Heart left ventricle (tissue), 16 donors: Measurements from ENCODE around the gene FTO. TPM values are rescaled to one million over a fixed set of nuclear protein-coding genes. Genes with fewer than 3 reads are reported as not detected.
A peak's percentile ranks its signal among the peaks of the same experiment; 100 is the strongest.

Experiments used
- ATAC-seq, 4 donors: fragments of 200-7000 bp; cut with Tn5 transposase; one replicate each; pipeline ENCODE4 v1.9.1; 2020 to 2022; ENCODE audit warnings: moderate library complexity in 4 of 4, mild to moderate bottlenecking in 3 of 4, moderate number of reproducible peaks in 1 of 4
- DNase-seq, 5 donors: peaks; one replicate each; pipeline ENCODE4 v3.0.0-alpha.2; 2020
- H3K27ac ChIP-seq, 12 donors: fragments of 200-600 bp; sonication (generic) in 4 of 12; one replicate each; pipeline versions ENCODE4 v1.5.0 to v1.8.0; 2016 to 2022; ENCODE audit warnings: mild to moderate bottlenecking in 2 of 12
- H3K27me3 ChIP-seq, 9 donors: fragments of 200-600 bp; sonication (generic) in 2 of 9; one replicate each; pipeline versions ENCODE4 v1.5.1 to v1.8.0; 2016 to 2022; ENCODE audit warnings: mild to moderate bottlenecking in 3 of 9
- H3K36me3 ChIP-seq, 9 donors: fragments of 200-600 bp; sonication (generic) in 2 of 9; one replicate each; pipeline versions ENCODE4 v1.5.0 to v1.8.0; 2018 to 2022; ENCODE audit warnings: mild to moderate bottlenecking in 2 of 9
- H3K4me1 ChIP-seq, 12 donors: fragments of 200-600 bp; sonication (generic) in 4 of 12; one replicate each; pipeline versions ENCODE4 v1.5.0 to v1.8.0; 2016 to 2022; ENCODE audit warnings: mild to moderate bottlenecking in 3 of 12
- H3K4me3 ChIP-seq, 12 donors: fragments of 200-600 bp; sonication (generic) in 4 of 12; one replicate each; pipeline versions ENCODE4 v1.5.0 to v1.8.0; 2017 to 2022; ENCODE audit warnings: mild to moderate bottlenecking in 9 of 12, moderate library complexity in 4 of 12
- H3K9me3 ChIP-seq, 12 donors: fragments of 200-600 bp; sonication (generic) in 4 of 12; one replicate each; pipeline versions ENCODE4 v1.5.0 to v1.8.0; 2016 to 2022; ENCODE audit warnings: mild to moderate bottlenecking in 1 of 12
- POLR2A ChIP-seq, 2 donors: fragments of 450-650 bp; IDR thresholded peaks; one replicate each; pipeline ENCODE4 v1.6.1; 2017; ENCODE audit warnings: antibody characterized with exemption in 2 of 2, mild to moderate bottlenecking in 2 of 2, moderate library complexity in 2 of 2
- WGBS, 4 donors: extraction: QIAGEN DNeasy Blood & Tissue Kit in 2 of 4; methylation state at CpG; one replicate each; pipeline versions ENCODE4 v1.1.5 to v1.1.7; 2013 to 2018; 5-methylcytosine and 5-hydroxymethylcytosine counted together
- intact Hi-C, 10 donors: fragments of 100-400 bp; cut with DNase I; formaldehyde crosslinking; loops; one replicate each; pipeline versions ENCODE4 v1.11.1 to v1.14.2; 2022
- polyA plus RNA-seq, 2 donors: library from polyadenylated mRNA; stranded (reverse); fragments of 200-250 nt; gene quantifications; one replicate each; pipeline ENCODE4 v1.2.3, GENCODE V29; 2013
- total RNA-seq, 9 donors: library from RNA; depleted of rRNA in 2 of 9; stranded (reverse); fragments of >200 nt in 2 of 9; fragmentation: NEBNext Ultra II Directional in 3 of 9; extraction: Animal tissue kit (Norgen Biotek cat#: 25700) in 3 of 9; gene quantifications; one replicate each; pipeline versions ENCODE4 v1.1.0 to v1.2.4, GENCODE V29; 2016 to 2023
- TF ChIP-seq, protein P1 (sequence below), 12 donors: fragments of 200-600 bp; sonication (generic) in 4 of 12; IDR thresholded peaks; one replicate each; pipeline versions ENCODE4 v1.5.0 to v1.8.0; 2018 to 2022; ENCODE audit warnings: antibody characterized with exemption in 12 of 12, mild to moderate bottlenecking in 5 of 12
- donor health status: ischemic (EF 13 %, LVEDD 7.1; RV severe dilation, severe dysfunction).
- donor health status: healthy with polysubstance abuse.
- donor health status: DM: no; HTN: yes; CAD: no.
- donor health status: DM: no; HTN: no; CAD: no.
- donor health status: ischemic (EF 25% LVEDD 6.9; RV normal size, moderate dysfunction).
- donor health status: ischemic (EF 25% LVEDD 5.7; RV mildly dilated, moderate dysfunction).
- donor health status: healthy.
- donor health status: DM: yes; HTN: yes; CAD: no.
- donor health status: ischemic (EF 35%, LVEDD 5.7; RV mildly dilated, moderate dysfunction).
- donor health status: nonischemic (EF 11% LVEDD 7.7; RV severe dilation, severe dysfunction).
- donor health status: DM: yes; HTN: yes; CAD: no.
- donor health status: PGD.
- donor health status: ischemic (EF 29% LVEDD 5.4; RV normal size, mild dysfunction).
- donor health status: nonischemic (EF 23%, LVEDD 6.1; RV moderate dilation, normal function).

FTO gene
- total and polyA plus RNA-seq, 11 donors: 11.8 to 105 (median 86.8) TPM

DNA sequence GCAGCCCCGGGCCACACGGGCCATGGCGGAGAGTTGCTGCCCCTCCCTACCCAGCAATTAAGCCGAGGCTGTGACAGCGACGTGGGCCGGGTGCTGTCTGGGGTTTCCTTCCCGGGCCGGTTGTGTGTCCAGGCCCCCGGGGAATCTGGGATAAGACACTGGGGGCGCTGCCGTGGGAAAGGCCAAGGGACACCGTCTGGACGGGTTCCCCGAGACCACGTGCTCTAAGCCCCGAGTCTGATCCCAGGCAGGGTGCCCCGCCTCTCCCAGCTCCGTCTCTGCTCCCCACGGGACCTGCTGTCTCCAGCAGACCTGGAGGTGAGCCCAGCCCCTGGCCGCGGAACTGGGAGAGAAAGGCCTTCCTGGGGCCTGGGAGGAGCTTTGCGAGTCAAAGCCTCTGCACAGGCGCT is 490.4 kb downstream of the FTO start:
- peak; percentile 67 to 89 (median 88) for ATAC-seq
- DNase-seq: peak; percentile 85 to 95 (median 91)
- TF ChIP-seq, protein P1, sequence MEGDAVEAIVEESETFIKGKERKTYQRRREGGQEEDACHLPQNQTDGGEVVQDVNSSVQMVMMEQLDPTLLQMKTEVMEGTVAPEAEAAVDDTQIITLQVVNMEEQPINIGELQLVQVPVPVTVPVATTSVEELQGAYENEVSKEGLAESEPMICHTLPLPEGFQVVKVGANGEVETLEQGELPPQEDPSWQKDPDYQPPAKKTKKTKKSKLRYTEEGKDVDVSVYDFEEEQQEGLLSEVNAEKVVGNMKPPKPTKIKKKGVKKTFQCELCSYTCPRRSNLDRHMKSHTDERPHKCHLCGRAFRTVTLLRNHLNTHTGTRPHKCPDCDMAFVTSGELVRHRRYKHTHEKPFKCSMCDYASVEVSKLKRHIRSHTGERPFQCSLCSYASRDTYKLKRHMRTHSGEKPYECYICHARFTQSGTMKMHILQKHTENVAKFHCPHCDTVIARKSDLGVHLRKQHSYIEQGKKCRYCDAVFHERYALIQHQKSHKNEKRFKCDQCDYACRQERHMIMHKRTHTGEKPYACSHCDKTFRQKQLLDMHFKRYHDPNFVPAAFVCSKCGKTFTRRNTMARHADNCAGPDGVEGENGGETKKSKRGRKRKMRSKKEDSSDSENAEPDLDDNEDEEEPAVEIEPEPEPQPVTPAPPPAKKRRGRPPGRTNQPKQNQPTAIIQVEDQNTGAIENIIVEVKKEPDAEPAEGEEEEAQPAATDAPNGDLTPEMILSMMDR (IDR thresholded peaks at IDR 0.05): no peak
- TF ChIP-seq POLR2A (IDR thresholded peaks at IDR 0.05): no peak
- intact Hi-C loops: loop anchor here in 9 of 10 donors (1.0 to 10.0 kb wide), 16 partner anchors 83 to 743 kb away; partner anchors contain the start of genes IRX5 (in 4 of the 9) and IRX3 (in 3 of the 9)
- Histone ChIP-seq H3K36me3 (no peaks in the 10 kb centered on the region), H3K27ac (peak overlapping the region; percentile 52 to 97 (median 84)), H3K4me1 (peaks cover 0 to 21% (median 8%) of the 10 kb centered on the region in 12 donors), H3K9me3 (peaks cover 0 to 7% (median 0%) of the 10 kb centered on the region in 12 donors), H3K27me3 (no peaks in the 10 kb centered on the region), H3K4me3 (peak overlapping the region in 10 of 12 donors; percentile 5 to 52 (median 32))
- 22 to 42% (median 37%) methylated on average over 5 to 24 of the region's 24 CpGs for WGBS, 4 donors

GRCh38 chr16:54197758-54198157 is 493.8 kb downstream of the FTO start:
- H3K27ac ChIP-seq: no peak overlapping the region
- no peak overlapping the region for H3K4me3 ChIP-seq
- ATAC-seq (no peak), DNase-seq (no peak)
- no peaks in the 10 kb centered on the region for H3K27me3 ChIP-seq
- H3K36me3 ChIP-seq: no peaks in the 10 kb centered on the region
- peaks cover 0 to 28% (median 8%) of the 10 kb centered on the region in 12 donors for H3K4me1 ChIP-seq
- intact Hi-C loops: loop anchor here in 5 of 10 donors (5.0 to 10.0 kb wide), 5 partner anchors 85 to 737 kb away; partner anchors contain the start of gene IRX5 (in 2 of the 5)
- WGBS, 4 donors: 45 to 61% (median 53%) methylated on average over 5 of the region's 5 CpGs
- no peaks in the 10 kb centered on the region for H3K9me3 ChIP-seq
- TF ChIP-seq, protein P1 (IDR thresholded peaks at IDR 0.05): no peak
- TF ChIP-seq POLR2A (IDR thresholded peaks at IDR 0.05): no peak

DNA sequence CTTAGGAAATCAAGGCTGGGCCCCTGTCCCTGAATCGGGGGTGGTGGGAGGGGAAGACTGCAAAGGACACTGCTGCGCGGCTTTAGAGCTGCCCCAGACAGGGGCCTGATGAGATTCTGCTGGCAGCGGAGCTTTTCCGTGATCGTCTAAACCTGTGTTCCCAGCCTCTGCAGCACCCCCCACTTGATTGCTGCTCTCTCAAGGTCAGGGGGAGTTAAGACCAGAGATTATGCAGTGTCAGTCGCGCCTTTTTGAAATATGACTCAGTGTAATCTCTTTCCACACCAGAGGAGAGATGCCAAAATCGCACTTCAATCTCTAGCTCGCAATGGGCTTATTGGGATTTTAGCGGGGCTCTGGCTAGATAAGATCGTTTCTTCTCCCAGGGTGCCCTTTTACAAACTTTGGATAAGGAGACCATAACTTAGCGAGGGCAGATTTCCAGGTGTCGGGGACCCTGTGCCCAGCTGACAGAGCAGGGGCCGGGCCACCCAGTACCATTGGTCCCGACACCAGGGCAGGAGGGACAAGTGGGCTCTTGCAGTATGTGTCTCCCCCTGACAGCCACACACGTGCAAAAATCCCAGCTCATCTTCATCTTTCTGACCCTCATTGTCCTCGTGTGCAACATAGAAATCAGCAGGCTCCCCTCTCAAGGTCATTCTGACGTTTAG is 495.7 kb downstream of the FTO start:
- ATAC-seq: peak in 1 of 4 donors; percentile 12
- Histone ChIP-seq H3K9me3 (no peaks in the 10 kb centered on the region), H3K4me3 (no peak overlapping the region), H3K4me1 (peaks cover 0 to 21% (median 3%) of the 10 kb centered on the region in 12 donors), H3K27ac (no peak overlapping the region), H3K36me3 (no peaks in the 10 kb centered on the region), H3K27me3 (no peaks in the 10 kb centered on the region)
- WGBS, 4 donors: 35 to 57% (median 48%) methylated on average over 15 to 19 of the region's 19 CpGs
- DNase-seq: no peak
- TF ChIP-seq POLR2A (IDR thresholded peaks at IDR 0.05): no peak
- TF ChIP-seq, protein P1 (IDR thresholded peaks at IDR 0.05): no peak
- intact Hi-C loops: loop anchor here in 5 of 10 donors (5.0 to 10.0 kb wide), 7 partner anchors 68 to 735 kb away; partner anchors contain the start of gene IRX5 (in 2 of the 5)

GRCh38 chr16:54200161-54200534 is 496.2 kb downstream of the FTO start:
- 83 to 100% (median 96%) methylated on average over 3 of the region's 3 CpGs for WGBS, 4 donors
- Histone ChIP-seq H3K9me3 (no peaks in the 10 kb centered on the region), H3K4me1 (peaks cover 0 to 17% (median 0%) of the 10 kb centered on the region in 12 donors), H3K4me3 (no peak overlapping the region), H3K36me3 (no peaks in the 10 kb centered on the region), H3K27me3 (no peaks in the 10 kb centered on the region), H3K27ac (no peak overlapping the region)
- no peak for ATAC-seq
- no peak for DNase-seq
- intact Hi-C loops: loop anchor here in 2 of 10 donors (5.0 kb wide), 2 partner anchors 67 to 617 kb away; no protein-coding TSS in a partner anchor
- TF ChIP-seq, protein P1 (IDR thresholded peaks at IDR 0.05): no peak
- TF ChIP-seq POLR2A (IDR thresholded peaks at IDR 0.05): no peak
